K562 (cell line): Measurements from ENCODE around the gene ANAPC2. TPM values are rescaled to one million over a fixed set of nuclear protein-coding genes. Genes with fewer than 3 reads are reported as not detected.

ENCODE experiments used
- ATF1 ChIP-seq, 2 experiments: fragments of 450-650 bp in 1 of 2; IDR thresholded peaks; 2 replicates each; pipeline ENCODE4 v1.6.1; 2016; ENCODE audit warnings: missing compliant biosample characterization in 1 of 2, missing genetic modification characterization in 1 of 2
- BCOR ChIP-seq: fragments of 450-650 bp; IDR thresholded peaks from 2 replicates; pipeline ENCODE4 v1.6.1; 2016
- CHD1 ChIP-seq: fragments of 200-600 bp; sonication (generic); IDR thresholded peaks from one replicate; pipeline ENCODE4 v1.6.1; 2012; ENCODE audit warnings: mild to moderate bottlenecking, moderate library complexity, low read length, inconsistent platforms
- CTBP1 ChIP-seq: fragments of 450-650 bp; IDR thresholded peaks from 2 replicates; pipeline ENCODE4 v1.6.1; 2016; ENCODE audit warnings: borderline replicate concordance
- HDAC2 ChIP-seq: fragments of 450-650 bp; IDR thresholded peaks from 2 replicates; pipeline ENCODE4 v1.6.1; 2016; ENCODE audit warnings: mild to moderate bottlenecking
- KAT7 ChIP-seq: sonication (generic); formaldehyde crosslinking; IDR thresholded peaks from 2 replicates; pipeline ENCODE4 v1.8.0; 2022; ENCODE audit warnings: missing genetic modification reagents, mild to moderate bottlenecking, borderline replicate concordance
- L3MBTL2 ChIP-seq: fragments of 450-650 bp; IDR thresholded peaks from 2 replicates; pipeline ENCODE4 v1.6.1; 2016; ENCODE audit warnings: mild to moderate bottlenecking, moderate library complexity
- MYC ChIP-seq, 2 experiments: fragments of 250-450 bp in 1 of 2; sonication (Bioruptor Pico) in 1 of 2; IDR thresholded peaks; 2 replicates each; pipeline versions ENCODE4 v1.5.1 to v1.6.1; 2012 to 2021; ENCODE audit warnings: low read depth in 2 of 2, borderline replicate concordance in 1 of 2, improper control_type of control experiment in 1 of 2, low read length in 1 of 2, mild to moderate bottlenecking in 1 of 2, moderate library complexity in 1 of 2
- NEUROD1 ChIP-seq: fragments of 150-350 bp; IDR thresholded peaks from 2 replicates; pipeline ENCODE4 v1.6.1; 2014; ENCODE audit warnings: borderline replicate concordance, low read length, low read depth; ENCODE audit not compliant: partially characterized antibody
- NR4A1 ChIP-seq, 2 experiments: fragments of 250-450 bp in 1 of 2; fragments of 450-650 bp in 1 of 2; sonication (Bioruptor Pico) in 1 of 2; IDR thresholded peaks; 2 replicates each; pipeline versions ENCODE4 v1.4.0 to v1.6.1; 2016 to 2020; ENCODE audit warnings: mild to moderate bottlenecking in 2 of 2, missing compliant biosample characterization in 1 of 2, missing genetic modification characterization in 1 of 2, moderate library complexity in 1 of 2
- POLR2A ChIP-seq: fragments of 450-650 bp; conservative IDR thresholded peaks from 2 replicates; pipeline ENCODE4 v1.6.1; 2016
- TAF1 ChIP-seq: IDR thresholded peaks from 2 replicates; pipeline ENCODE4 v1.6.1; 2011; ENCODE audit warnings: mild to moderate bottlenecking, low read length, moderate library complexity; ENCODE audit not compliant: insufficient read depth, control insufficient read depth, severe bottlenecking; ENCODE audit errors: extremely low read depth
- TBL1XR1 ChIP-seq, 2 experiments: IDR thresholded peaks; 2 replicates each; pipeline ENCODE4 v1.6.1; 2012; ENCODE audit warnings: improper control_type of control experiment in 2 of 2, low read length in 2 of 2, mild to moderate bottlenecking in 1 of 2
- TEAD4 ChIP-seq, 2 experiments: sonication (generic) in 1 of 2; formaldehyde crosslinking in 1 of 2; IDR thresholded peaks; 2 replicates each; pipeline versions ENCODE4 v1.6.1 to v1.8.0; 2012 to 2022; ENCODE audit warnings: borderline replicate concordance in 1 of 2, inconsistent platforms in 1 of 2, low read length in 1 of 2, mild to moderate bottlenecking in 1 of 2, missing genetic modification reagents in 1 of 2
- TOE1 ChIP-seq, 2 experiments: fragments of 450-650 bp in 1 of 2; sonication (generic) in 1 of 2; formaldehyde crosslinking in 1 of 2; IDR thresholded peaks; 2 replicates each; pipeline versions ENCODE4 v1.7.1 to v1.8.0; 2016 to 2022; ENCODE audit warnings: borderline replicate concordance in 2 of 2, mild to moderate bottlenecking in 2 of 2, antibody characterized with exemption in 1 of 2, inconsistent platforms in 1 of 2, low read depth in 1 of 2, missing genetic modification reagents in 1 of 2, moderate library complexity in 1 of 2
- ZNF695 ChIP-seq: fragments of 450-650 bp; formaldehyde crosslinking; IDR thresholded peaks from 2 replicates; pipeline ENCODE4 v1.4.0; 2020; ENCODE audit warnings: mild to moderate bottlenecking, moderate library complexity
- ZNF780A ChIP-seq: fragments of 250-450 bp; sonication (Bioruptor Pico); IDR thresholded peaks from 2 replicates; pipeline ENCODE4 v1.5.0; 2021; ENCODE audit warnings: mild to moderate bottlenecking
- polyA plus RNA-seq, 8 experiments: library from polyadenylated mRNA; depleted of rRNA in 4 of 8; stranded (reverse) in 5 of 8; unstranded in 3 of 8; fragments of >200 nt; fragmentation: Nextera tagmentation in 2 of 8; fragmentation: Illumina TruSeq in 1 of 8; extraction: Ambion mirVana in 2 of 8; extraction: Trizol in 1 of 8; gene quantifications; 2 replicates each; pipeline versions ENCODE4 v1.2.1 to v1.2.3, GENCODE V29; 2011 to 2014; ENCODE audit warnings: inconsistent platforms in 1 of 8, missing spikeins in 1 of 8
- total RNA-seq, 7 experiments: library from RNA; depleted of rRNA in 6 of 7; stranded (reverse); fragments of >200 nt in 6 of 7; fragmentation: Illumina TruSeq in 2 of 7; extraction: Trizol in 2 of 7; gene quantifications; 2 replicates each; pipeline versions ENCODE4 v1.2.1 to v1.2.3, GENCODE V29; 2011 to 2021; ENCODE audit warnings: low replicate concordance in 1 of 7
- TF ChIP-seq, protein P1 (sequence below), 2 experiments: fragments of 200-800 bp in 1 of 2; sonication (Bioruptor generic) in 1 of 2; sonication (generic) in 1 of 2; formaldehyde crosslinking in 1 of 2; IDR thresholded peaks in 1 of 2; conservative IDR thresholded peaks in 1 of 2; 2 replicates each; pipeline versions ENCODE4 v1.5.0 to v1.6.1; 2016 to 2020; ENCODE audit warnings: missing compliant biosample characterization in 1 of 2, missing genetic modification characterization in 1 of 2, missing genetic modification reagents in 1 of 2
- TF ChIP-seq, protein P2 (sequence below): fragments of 450-650 bp; IDR thresholded peaks from 2 replicates; pipeline ENCODE4 v1.6.1; 2016; ENCODE audit warnings: antibody characterized with exemption
- TF ChIP-seq, protein P3 (sequence below): fragments of 450-650 bp; formaldehyde crosslinking; IDR thresholded peaks from 2 replicates; pipeline ENCODE4 v1.4.0; 2020; ENCODE audit warnings: mild to moderate bottlenecking, moderate library complexity

ANAPC2 gene
- total and polyA plus RNA-seq, 9 of the 15 experiments (the other 6 are each of a cell fraction or from before 2014, with no cell fraction given): 0.11 to 56.5 (median 17.1) TPM; not detected in 1

DNA sequence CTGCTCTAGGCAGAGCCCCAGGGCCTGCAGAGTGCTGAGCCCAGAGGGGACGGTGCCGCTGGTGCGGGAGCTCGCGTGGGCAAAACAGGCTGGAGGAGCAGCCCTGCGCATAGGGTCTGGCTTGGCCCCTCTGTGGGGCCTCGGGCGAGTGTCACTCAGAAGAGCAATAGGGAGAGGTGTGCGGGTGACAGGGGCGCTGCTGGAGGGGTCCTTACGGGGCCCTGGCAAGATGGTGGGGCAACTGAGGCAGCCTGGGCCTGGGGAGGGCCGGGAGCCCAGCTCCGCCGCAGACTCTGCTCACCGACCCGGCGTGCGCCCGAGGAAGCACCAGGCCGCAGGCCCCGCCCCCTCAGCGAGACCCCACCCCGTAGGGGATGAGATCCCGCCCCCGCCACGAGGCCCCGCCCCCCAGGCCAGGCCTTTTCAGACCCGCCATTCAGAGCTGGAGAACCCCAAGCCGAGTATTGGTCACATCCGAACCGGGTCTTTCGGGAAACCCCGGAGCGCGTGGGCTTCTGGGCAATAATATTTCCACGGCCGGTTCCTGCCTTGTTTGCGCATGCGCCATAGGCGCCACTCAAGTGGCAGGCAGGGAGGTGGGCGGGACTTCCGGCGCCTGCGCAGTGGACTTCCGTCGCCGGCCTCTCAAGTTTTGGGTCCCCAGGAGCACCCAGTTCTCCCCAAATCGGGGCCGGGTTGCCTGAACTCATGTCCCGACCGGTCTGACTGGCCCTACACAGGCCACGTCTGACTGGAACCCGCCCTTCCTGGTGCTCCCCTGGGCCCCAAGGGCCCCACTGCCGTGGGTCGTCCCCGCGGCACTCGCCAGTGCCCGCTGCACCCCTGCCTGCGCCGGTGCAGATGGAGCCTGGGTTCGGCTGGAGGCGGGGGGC lies 35.0 kb upstream of the ANAPC2 start (continued):
- TF ChIP-seq, protein P1, sequence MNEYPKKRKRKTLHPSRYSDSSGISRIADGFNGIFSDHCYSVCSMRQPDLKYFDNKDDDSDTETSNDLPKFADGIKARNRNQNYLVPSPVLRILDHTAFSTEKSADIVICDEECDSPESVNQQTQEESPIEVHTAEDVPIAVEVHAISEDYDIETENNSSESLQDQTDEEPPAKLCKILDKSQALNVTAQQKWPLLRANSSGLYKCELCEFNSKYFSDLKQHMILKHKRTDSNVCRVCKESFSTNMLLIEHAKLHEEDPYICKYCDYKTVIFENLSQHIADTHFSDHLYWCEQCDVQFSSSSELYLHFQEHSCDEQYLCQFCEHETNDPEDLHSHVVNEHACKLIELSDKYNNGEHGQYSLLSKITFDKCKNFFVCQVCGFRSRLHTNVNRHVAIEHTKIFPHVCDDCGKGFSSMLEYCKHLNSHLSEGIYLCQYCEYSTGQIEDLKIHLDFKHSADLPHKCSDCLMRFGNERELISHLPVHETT (CRISPR knock-in tag; conservative IDR thresholded peaks at IDR 0.05 in 1 of 2, IDR thresholded peaks at IDR 0.05 in 1 of 2): peak in 1 of 2 experiments; percentile 85; a peak in 2 of 4 replicates
- TF ChIP-seq TBL1XR1 (IDR thresholded peaks at IDR 0.05; ENCODE audit: low read length in 2 of 2) (peak in 1 of 2 experiments; percentile 25; a peak in 2 of 4 replicates), NR4A1 (CRISPR knock-in tag; IDR thresholded peaks at IDR 0.05) (no peak), NR4A1 (tag; IDR thresholded peaks at IDR 0.05) (no peak), POLR2A (peak; percentile 89), HDAC2 (peak; percentile 28; the same call in 1 of the 2 replicates), TOE1 (IDR thresholded peaks at IDR 0.05; ENCODE audit: borderline replicate concordance) (peak; percentile 56; the same call in 1 of the 2 replicates), TOE1 (CRISPR knock-in tag; IDR thresholded peaks at IDR 0.05; ENCODE audit: borderline replicate concordance, low read depth) (no peak), KAT7 (no peak; the same call in 1 of the 2 replicates), CHD1 (peak; percentile 64), TEAD4 (IDR thresholded peaks at IDR 0.05; ENCODE audit: low read length) (peak; percentile 36; the same call in 1 of the 2 replicates), TEAD4 (CRISPR knock-in tag; IDR thresholded peaks at IDR 0.05; ENCODE audit: borderline replicate concordance) (no peak), NEUROD1 (peak; percentile 96), CTBP1 (peak; percentile 44), TAF1 (peak; percentile 62), BCOR (no peak), ZNF780A (CRISPR knock-in tag) (0 out of 2 replicates have a peak, but pooled peaks have one; percentile 20), ATF1 (CRISPR knock-in tag; IDR thresholded peaks at IDR 0.05) (no peak), ATF1 (tag; IDR thresholded peaks at IDR 0.05) (peak; percentile 50), ZNF695 (no peak), MYC (IDR thresholded peaks at IDR 0.05; ENCODE audit: low read depth, low read length) (peak; percentile 81), MYC (CRISPR knock-in tag; IDR thresholded peaks at IDR 0.05; ENCODE audit: borderline replicate concordance, low read depth) (peak; percentile 37; the same call in 1 of the 2 replicates), L3MBTL2 (peak; percentile 20; the same call in 1 of the 2 replicates)
- TF ChIP-seq, protein P2, sequence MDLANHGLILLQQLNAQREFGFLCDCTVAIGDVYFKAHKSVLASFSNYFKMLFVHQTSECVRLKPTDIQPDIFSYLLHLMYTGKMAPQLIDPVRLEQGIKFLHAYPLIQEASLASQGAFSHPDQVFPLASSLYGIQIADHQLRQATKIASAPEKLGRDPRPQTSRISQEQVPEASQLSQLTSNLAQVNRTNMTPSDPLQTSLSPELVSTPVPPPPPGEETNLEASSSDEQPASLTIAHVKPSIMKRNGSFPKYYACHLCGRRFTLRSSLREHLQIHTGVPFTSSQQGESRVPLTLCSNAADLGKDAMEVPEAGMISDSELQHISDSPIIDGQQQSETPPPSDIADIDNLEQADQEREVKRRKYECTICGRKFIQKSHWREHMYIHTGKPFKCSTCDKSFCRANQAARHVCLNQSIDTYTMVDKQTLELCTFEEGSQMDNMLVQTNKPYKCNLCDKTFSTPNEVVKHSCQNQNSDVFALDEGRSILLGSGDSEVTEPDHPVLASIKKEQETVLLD: peak; percentile 97
- TF ChIP-seq, protein P3, sequence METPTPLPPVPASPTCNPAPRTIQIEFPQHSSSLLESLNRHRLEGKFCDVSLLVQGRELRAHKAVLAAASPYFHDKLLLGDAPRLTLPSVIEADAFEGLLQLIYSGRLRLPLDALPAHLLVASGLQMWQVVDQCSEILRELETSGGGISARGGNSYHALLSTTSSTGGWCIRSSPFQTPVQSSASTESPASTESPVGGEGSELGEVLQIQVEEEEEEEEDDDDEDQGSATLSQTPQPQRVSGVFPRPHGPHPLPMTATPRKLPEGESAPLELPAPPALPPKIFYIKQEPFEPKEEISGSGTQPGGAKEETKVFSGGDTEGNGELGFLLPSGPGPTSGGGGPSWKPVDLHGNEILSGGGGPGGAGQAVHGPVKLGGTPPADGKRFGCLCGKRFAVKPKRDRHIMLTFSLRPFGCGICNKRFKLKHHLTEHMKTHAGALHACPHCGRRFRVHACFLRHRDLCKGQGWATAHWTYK (CRISPR knock-in tag): peak; percentile 67; the same call in 1 of the 2 replicates
